Measurements from ENCODE around the gene DLGAP1. TPM values are rescaled to one million over a fixed set of nuclear protein-coding genes. Genes with fewer than 3 reads are reported as not detected.

The DLGAP1 gene
- total RNA-seq, 4 donors from 2014 or later, result 0.13 to 6.2 (median 0.53) TPM

DNA sequence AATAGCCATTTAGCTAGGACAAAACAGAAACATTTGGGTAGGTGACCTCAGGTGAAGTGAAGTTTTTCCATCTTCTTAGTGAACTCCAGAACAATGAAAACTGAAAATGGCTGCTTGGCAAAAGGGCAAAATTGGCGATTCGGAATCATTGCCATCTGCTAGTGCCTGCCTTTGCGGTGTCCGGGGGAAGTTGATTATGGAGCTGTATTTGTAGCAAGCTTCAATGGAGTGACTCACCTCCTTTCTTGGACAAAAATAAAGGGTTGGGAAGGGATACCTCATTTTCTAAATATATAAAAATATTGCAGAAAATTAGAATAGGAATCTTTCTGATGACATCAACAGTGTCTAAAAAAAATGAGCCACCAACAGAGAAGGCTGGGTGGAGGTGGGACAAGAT is 544.6 kb downstream of the DLGAP1 start:
- H3K4me1 ChIP-seq, result no peaks in the 10 kb centered on the region
- no peak for ATAC-seq
- H3K4me3 ChIP-seq, result no peak overlapping the region
- no peaks in the 10 kb centered on the region for H3K9me3 ChIP-seq
- no peak overlapping the region for H3K27ac ChIP-seq
- intact Hi-C loops (cut with DNase I; ENCODE audit: low total_unique reads) (no loop called here), in situ Hi-C loops (cut with MboI; ENCODE audit: low sequenced_read_pairs in 4 of 4) (no loop called here)
- DNase-seq, result no peak
- H3K36me3 ChIP-seq, result no peaks in the 10 kb centered on the region
- no peak for TF ChIP-seq POLR2A (IDR thresholded peaks at IDR 0.05)
- TF ChIP-seq, protein P1, sequence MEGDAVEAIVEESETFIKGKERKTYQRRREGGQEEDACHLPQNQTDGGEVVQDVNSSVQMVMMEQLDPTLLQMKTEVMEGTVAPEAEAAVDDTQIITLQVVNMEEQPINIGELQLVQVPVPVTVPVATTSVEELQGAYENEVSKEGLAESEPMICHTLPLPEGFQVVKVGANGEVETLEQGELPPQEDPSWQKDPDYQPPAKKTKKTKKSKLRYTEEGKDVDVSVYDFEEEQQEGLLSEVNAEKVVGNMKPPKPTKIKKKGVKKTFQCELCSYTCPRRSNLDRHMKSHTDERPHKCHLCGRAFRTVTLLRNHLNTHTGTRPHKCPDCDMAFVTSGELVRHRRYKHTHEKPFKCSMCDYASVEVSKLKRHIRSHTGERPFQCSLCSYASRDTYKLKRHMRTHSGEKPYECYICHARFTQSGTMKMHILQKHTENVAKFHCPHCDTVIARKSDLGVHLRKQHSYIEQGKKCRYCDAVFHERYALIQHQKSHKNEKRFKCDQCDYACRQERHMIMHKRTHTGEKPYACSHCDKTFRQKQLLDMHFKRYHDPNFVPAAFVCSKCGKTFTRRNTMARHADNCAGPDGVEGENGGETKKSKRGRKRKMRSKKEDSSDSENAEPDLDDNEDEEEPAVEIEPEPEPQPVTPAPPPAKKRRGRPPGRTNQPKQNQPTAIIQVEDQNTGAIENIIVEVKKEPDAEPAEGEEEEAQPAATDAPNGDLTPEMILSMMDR (IDR thresholded peaks at IDR 0.05 in 4 of 5, conservative IDR thresholded peaks at IDR 0.05 in 1 of 5), result no peak
- H3K27me3 ChIP-seq, result no peaks in the 10 kb centered on the region

DNA sequence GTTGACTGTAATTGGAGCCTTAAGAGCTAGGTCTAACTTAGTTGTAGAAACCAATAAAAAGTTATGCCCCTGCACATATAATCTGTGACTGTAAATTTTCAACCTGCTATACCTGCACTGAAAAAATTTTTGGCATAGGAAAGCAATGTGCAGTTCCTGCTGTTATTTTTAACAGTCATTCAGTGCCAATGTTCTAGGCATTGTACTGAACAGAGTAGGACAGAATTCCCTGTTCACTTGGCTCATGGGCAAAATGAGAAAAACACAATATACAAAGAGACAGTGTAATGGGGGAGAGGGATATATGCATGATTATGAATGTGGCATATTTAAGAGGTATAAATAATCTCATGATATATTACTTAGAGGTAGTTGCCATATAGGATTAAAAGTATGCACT is 547.2 kb downstream of the DLGAP1 start:
- Histone ChIP-seq H3K4me3 (no peak overlapping the region), H3K27me3 (no peaks in the 10 kb centered on the region), H3K9me3 (no peaks in the 10 kb centered on the region), H3K4me1 (no peaks in the 10 kb centered on the region), H3K27ac (no peak overlapping the region), H3K36me3 (no peaks in the 10 kb centered on the region)
- intact Hi-C loops (cut with DNase I; ENCODE audit: low total_unique reads) (no loop called here), in situ Hi-C loops (cut with MboI; ENCODE audit: low sequenced_read_pairs in 4 of 4) (no loop called here)
- no peak for DNase-seq
- TF ChIP-seq, protein P1 (IDR thresholded peaks at IDR 0.05 in 4 of 5, conservative IDR thresholded peaks at IDR 0.05 in 1 of 5), result no peak
- no peak for TF ChIP-seq POLR2A (IDR thresholded peaks at IDR 0.05)
- no peak for ATAC-seq

DNA sequence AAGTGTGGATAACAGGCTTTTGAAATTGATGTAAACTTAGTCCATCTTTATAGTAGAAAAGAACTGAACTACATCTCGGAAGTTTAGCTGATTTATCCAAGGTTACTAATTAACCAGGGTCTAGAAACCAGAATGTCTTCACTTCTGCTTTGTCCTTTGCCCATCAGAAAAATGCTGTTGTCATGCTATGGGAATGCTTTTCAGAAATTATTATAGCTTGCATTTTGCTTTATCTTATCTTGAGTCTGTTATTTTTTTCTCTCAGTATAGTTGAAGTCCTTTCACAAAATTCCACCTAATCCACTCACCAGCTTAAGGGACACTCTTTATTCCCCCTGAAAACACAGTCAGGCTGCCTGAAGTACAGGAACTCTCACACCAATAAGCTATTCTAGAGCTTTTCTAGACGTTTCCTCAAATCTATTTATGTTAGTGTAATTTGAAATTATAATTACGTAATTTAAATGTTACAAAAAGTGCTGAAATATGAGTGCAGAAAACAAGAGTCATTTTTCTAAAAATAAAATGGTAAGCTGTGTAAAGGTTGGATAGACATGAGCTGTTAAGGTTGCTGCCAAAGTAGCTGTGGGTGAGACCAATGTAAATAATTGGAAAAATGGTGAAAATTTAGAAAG is 548.9 kb downstream of the DLGAP1 start:
- Histone ChIP-seq H3K4me1 (no peaks in the 10 kb centered on the region), H3K27me3 (no peaks in the 10 kb centered on the region), H3K9me3 (no peaks in the 10 kb centered on the region), H3K36me3 (no peaks in the 10 kb centered on the region), H3K4me3 (no peak overlapping the region), H3K27ac (no peak overlapping the region)
- in situ Hi-C loops (cut with MboI; ENCODE audit: low sequenced_read_pairs in 4 of 4), result no loop called here
- TF ChIP-seq, protein P1 (IDR thresholded peaks at IDR 0.05 in 4 of 5, conservative IDR thresholded peaks at IDR 0.05 in 1 of 5), result no peak
- no peak for TF ChIP-seq POLR2A (IDR thresholded peaks at IDR 0.05)
- intact Hi-C loops (cut with DNase I; ENCODE audit: low total_unique reads), result no loop called here
- DNase-seq (no peak), ATAC-seq (no peak)

DNA sequence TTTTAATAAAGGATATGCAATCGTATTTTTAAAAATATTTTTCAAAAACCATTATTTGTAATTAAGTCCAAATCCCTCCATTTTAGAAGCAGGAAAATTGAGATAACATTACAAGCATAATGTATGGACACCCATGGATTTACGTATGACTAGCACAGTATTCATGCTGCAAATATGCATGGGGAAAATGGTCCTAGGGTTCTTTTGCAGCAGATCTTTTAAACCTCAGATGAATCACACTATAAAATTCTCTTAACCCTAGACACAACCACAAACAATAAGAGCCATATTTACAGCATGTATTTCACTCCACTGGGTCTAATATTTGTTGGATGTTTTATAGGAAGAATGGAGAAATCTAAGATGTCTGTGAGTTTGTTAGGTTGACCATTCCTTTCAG is 551.8 kb downstream of the DLGAP1 start:
- in situ Hi-C loops (cut with MboI; ENCODE audit: low sequenced_read_pairs in 4 of 4) (no loop called here), intact Hi-C loops (cut with DNase I; ENCODE audit: low total_unique reads) (no loop called here)
- ATAC-seq (no peak), DNase-seq (no peak)
- Histone ChIP-seq H3K9me3 (no peaks in the 10 kb centered on the region), H3K4me3 (no peak overlapping the region), H3K36me3 (no peaks in the 10 kb centered on the region), H3K4me1 (no peaks in the 10 kb centered on the region), H3K27me3 (no peaks in the 10 kb centered on the region), H3K27ac (no peak overlapping the region)
- TF ChIP-seq, protein P1 (IDR thresholded peaks at IDR 0.05 in 4 of 5, conservative IDR thresholded peaks at IDR 0.05 in 1 of 5), result no peak
- no peak for TF ChIP-seq POLR2A (IDR thresholded peaks at IDR 0.05)

DNA sequence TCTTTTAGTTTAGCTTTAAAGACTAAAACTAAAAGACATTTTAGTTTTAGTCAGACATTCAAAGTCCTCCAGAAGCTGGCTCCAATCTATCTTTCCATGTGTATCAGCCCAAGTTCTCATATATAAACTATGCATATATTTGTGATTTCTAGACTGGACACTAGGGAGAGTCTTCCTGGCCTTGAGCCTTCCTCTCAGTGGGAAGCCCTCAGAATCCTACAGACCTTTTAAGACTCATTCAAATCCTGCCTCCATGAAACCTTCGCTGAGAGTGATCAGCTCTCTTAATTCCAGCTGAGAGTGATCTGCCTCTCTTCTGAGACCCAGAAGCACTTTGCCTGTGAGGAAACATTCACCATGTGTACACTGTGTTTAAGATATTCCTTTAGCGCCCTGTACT is 552.4 kb downstream of the DLGAP1 start:
- no peak for TF ChIP-seq POLR2A (IDR thresholded peaks at IDR 0.05)
- TF ChIP-seq, protein P1 (IDR thresholded peaks at IDR 0.05 in 4 of 5, conservative IDR thresholded peaks at IDR 0.05 in 1 of 5), result no peak
- ATAC-seq (no peak), DNase-seq (no peak)
- in situ Hi-C loops (cut with MboI; ENCODE audit: low sequenced_read_pairs in 4 of 4) (no loop called here), intact Hi-C loops (cut with DNase I; ENCODE audit: low total_unique reads) (no loop called here)
- Histone ChIP-seq H3K27me3 (no peaks in the 10 kb centered on the region), H3K4me3 (no peak overlapping the region), H3K27ac (no peak overlapping the region), H3K4me1 (no peaks in the 10 kb centered on the region), H3K9me3 (no peaks in the 10 kb centered on the region), H3K36me3 (no peaks in the 10 kb centered on the region)
